Measurements from ENCODE around the gene NCOR2. TPM values are rescaled to one million over a fixed set of nuclear protein-coding genes. Genes with fewer than 3 reads are reported as not detected.

The NCOR2 gene
- total RNA-seq, 1 donor from 2014 or later: 134 TPM

GRCh38 chr12:124525455-124525854 lies 42.0 kb downstream of the NCOR2 start:
- Histone ChIP-seq H3K4me3 (no peak overlapping the region), H3K27ac (peak overlapping the region; percentile 67 to 78), H3K36me3 (no peaks in the 10 kb centered on the region), H3K4me1 (peaks cover 10 to 31% of the 10 kb centered on the region in 2 donors), H3K9me3 (no peaks in the 10 kb centered on the region), H3K27me3 (no peaks in the 10 kb centered on the region)
- DNase-seq (ENCODE audit: low spot score in 2 of 2): peak in 1 of 2 donors; percentile 77
- intact Hi-C loops (cut with DNase I): no loop called here
- no peak for TF ChIP-seq CTCF (IDR thresholded peaks at IDR 0.05)

GRCh38 chr12:124524231-124524925 lies 43.0 kb downstream of the NCOR2 start:
- intact Hi-C loops (cut with DNase I): loop anchor here (5.0 kb wide), 2 partner anchors 153 to 157 kb away; no protein-coding TSS in a partner anchor
- H3K4me3 ChIP-seq: no peak overlapping the region
- no peaks in the 10 kb centered on the region for H3K27me3 ChIP-seq
- no peaks in the 10 kb centered on the region for H3K36me3 ChIP-seq
- peak overlapping the region; percentile 67 to 78 for H3K27ac ChIP-seq
- no peak for DNase-seq (ENCODE audit: low spot score in 2 of 2)
- no peak for TF ChIP-seq CTCF (IDR thresholded peaks at IDR 0.05)
- peaks cover 18 to 42% of the 10 kb centered on the region in 2 donors for H3K4me1 ChIP-seq
- no peaks in the 10 kb centered on the region for H3K9me3 ChIP-seq

- intact Hi-C loops (cut with DNase I): loop anchor here (5.0 kb wide), 2 partner anchors 154 to 156 kb away; no protein-coding TSS in a partner anchor
- Histone ChIP-seq H3K27me3 (no peaks in the 10 kb centered on the region), H3K27ac (peak overlapping the region; percentile 67 to 78), H3K4me3 (no peak overlapping the region), H3K4me1 (peaks cover 22 to 51% of the 10 kb centered on the region in 2 donors), H3K9me3 (no peaks in the 10 kb centered on the region), H3K36me3 (no peaks in the 10 kb centered on the region)
- DNase-seq (ENCODE audit: low spot score in 2 of 2): peak in 1 of 2 donors; percentile 75
- no peak for TF ChIP-seq CTCF (IDR thresholded peaks at IDR 0.05)
These were observed 44.3 kb downstream of the NCOR2 start for GRCh38 chr12:124523071-124523470.

- no peaks in the 10 kb centered on the region for H3K27me3 ChIP-seq
- intact Hi-C loops (cut with DNase I): loop anchor here (2.0 to 5.0 kb wide), 3 partner anchors 28 to 156 kb away; no protein-coding TSS in a partner anchor
- TF ChIP-seq CTCF (IDR thresholded peaks at IDR 0.05): no peak
- H3K9me3 ChIP-seq: no peaks in the 10 kb centered on the region
- peaks cover 38 to 71% of the 10 kb centered on the region in 2 donors for H3K4me1 ChIP-seq
- peak overlapping the region; percentile 91 to 97 for H3K27ac ChIP-seq
- H3K4me3 ChIP-seq: no peak overlapping the region
- no peak for DNase-seq (ENCODE audit: low spot score in 2 of 2)
- H3K36me3 ChIP-seq: no peaks in the 10 kb centered on the region
These were observed 46.5 kb downstream of the NCOR2 start for GRCh38 chr12:124520907-124521306.

GRCh38 chr12:124520265-124520701 lies 47.1 kb downstream of the NCOR2 start:
- peak in 1 of 2 donors; percentile 91 for DNase-seq (ENCODE audit: low spot score in 2 of 2)
- Histone ChIP-seq H3K4me1 (peaks cover 38 to 67% of the 10 kb centered on the region in 2 donors), H3K4me3 (no peak overlapping the region), H3K9me3 (no peaks in the 10 kb centered on the region), H3K27me3 (no peaks in the 10 kb centered on the region), H3K36me3 (no peaks in the 10 kb centered on the region), H3K27ac (peak overlapping the region; percentile 91 to 97)
- intact Hi-C loops (cut with DNase I): loop anchor here (2.0 to 5.0 kb wide), 3 partner anchors 29 to 157 kb away; no protein-coding TSS in a partner anchor
- TF ChIP-seq CTCF (IDR thresholded peaks at IDR 0.05): no peak

Measured in ascending aorta (tissue), 2 donors.